Activated B cell treated with CpG ODN at 0.5 μM for 24 hours (primary cell): ENCODE data around the gene RNASE4. TPM values are rescaled to one million over a fixed set of nuclear protein-coding genes. Genes with fewer than 3 reads are reported as not detected.

ENCODE experiments used
- ATAC-seq: fragments of 200-7000 bp; cut with Tn5 transposase; one replicate; pipeline ENCODE4 v1.10.0; 2021; ENCODE audit warnings: low read depth, mild to moderate bottlenecking, moderate library complexity
- CTCF ChIA-PET: fragments of 350-600 bp; sonication (Branson Sonifier 250); formaldehyde crosslinking; loops from one replicate; lab custom pipeline; 2021; ENCODE audit warnings: antibody characterized with exemption; lab: Charles Lee
- POLR2A ChIA-PET: fragments of 350-600 bp; sonication (Branson Sonifier 250); formaldehyde crosslinking; loops from one replicate; lab custom pipeline; 2021; ENCODE audit warnings: antibody characterized with exemption; lab: Charles Lee
- DNase-seq: peaks from one replicate; pipeline ENCODE4 v3.0.0; 2022
- H3K27ac Mint-ChIP-seq: one replicate; pipeline ENCODE4 v1.8.0; 2020; ENCODE audit warnings: mixed read lengths
- H3K27me3 Mint-ChIP-seq: one replicate; pipeline ENCODE4 v1.8.0; 2021; ENCODE audit warnings: mixed read lengths
- H3K36me3 Mint-ChIP-seq: one replicate; pipeline ENCODE4 v1.8.0; 2021; ENCODE audit warnings: low read depth, mixed read lengths
- H3K4me1 Mint-ChIP-seq: one replicate; pipeline ENCODE4 v1.8.0; 2021; ENCODE audit warnings: mixed read lengths
- H3K4me3 Mint-ChIP-seq: one replicate; pipeline ENCODE4 v1.8.0; 2020; ENCODE audit warnings: mild to moderate bottlenecking, mixed read lengths
- H3K9me3 Mint-ChIP-seq: one replicate; pipeline ENCODE4 v1.8.0; 2020; ENCODE audit warnings: mixed read lengths
- CTCF ChIP-seq: fragments of 200-600 bp; IDR thresholded peaks from one replicate; pipeline ENCODE4 v1.8.0; 2022; ENCODE audit warnings: antibody characterized with exemption, mild to moderate bottlenecking
- intact Hi-C: fragments of 100-400 bp; cut with micrococcal nuclease; formaldehyde crosslinking; loops from one replicate; pipeline ENCODE4 v1.15.1; 2024
- total RNA-seq: library from RNA; stranded (reverse); gene quantifications from 2 replicates; pipeline ENCODE4 v1.2.3, GENCODE V29; 2022

Gene RNASE4
- total RNA-seq, 1 donor from 2014 or later = 1.0 TPM

- H3K27me3 Mint-ChIP-seq = peaks cover 10% of the 10 kb centered on the region
- no peak for TF ChIP-seq CTCF
- intact Hi-C loops = no loop called here
- CTCF ChIA-PET = interaction anchor here (0.9 kb wide), 1 partner anchor 111 kb away, joined by 3 read pairs; no protein-coding TSS in a partner anchor
- DNase-seq (no peak), ATAC-seq (no peak)
- H3K9me3 Mint-ChIP-seq = peaks cover 1% of the 10 kb centered on the region
- H3K4me1 Mint-ChIP-seq = peaks cover 10% of the 10 kb centered on the region
- POLR2A ChIA-PET = interaction anchor here (0.6 kb wide), 1 partner anchor 34 kb away, joined by 3 read pairs; no protein-coding TSS in a partner anchor
- H3K36me3 Mint-ChIP-seq = no peaks in the 10 kb centered on the region
- no peak overlapping the region for H3K4me3 Mint-ChIP-seq
- H3K27ac Mint-ChIP-seq = no peak overlapping the region
Observed at GRCh38 chr14:20746566-20746965, 62.2 kb downstream of the RNASE4 start.

- H3K9me3 Mint-ChIP-seq = peaks cover 12% of the 10 kb centered on the region
- POLR2A ChIA-PET = interaction anchor here (1.1 kb wide), 1 partner anchor 32 kb away, joined by 4 read pairs; no protein-coding TSS in a partner anchor
- ATAC-seq = no peak
- no peak overlapping the region for H3K27ac Mint-ChIP-seq
- no peak for DNase-seq
- TF ChIP-seq CTCF = no peak
- no peaks in the 10 kb centered on the region for H3K4me1 Mint-ChIP-seq
- peaks cover 10% of the 10 kb centered on the region for H3K27me3 Mint-ChIP-seq
- intact Hi-C loops = no loop called here
- H3K4me3 Mint-ChIP-seq = no peak overlapping the region
- no peaks in the 10 kb centered on the region for H3K36me3 Mint-ChIP-seq
- CTCF ChIA-PET = no interaction called here
Observed at GRCh38 chr14:20748439-20748838, 64.1 kb downstream of the RNASE4 start.

GRCh38 chr14:20750194-20750593, 65.8 kb downstream of the RNASE4 start:
- CTCF ChIA-PET = no interaction called here
- no peak for ATAC-seq
- no peaks in the 10 kb centered on the region for H3K36me3 Mint-ChIP-seq
- H3K27ac Mint-ChIP-seq = no peak overlapping the region
- H3K4me3 Mint-ChIP-seq = no peak overlapping the region
- H3K9me3 Mint-ChIP-seq = peaks cover 12% of the 10 kb centered on the region
- no peak for TF ChIP-seq CTCF
- no peak for DNase-seq
- H3K4me1 Mint-ChIP-seq = no peaks in the 10 kb centered on the region
- POLR2A ChIA-PET = no interaction called here
- peaks cover 10% of the 10 kb centered on the region for H3K27me3 Mint-ChIP-seq
- intact Hi-C loops = no loop called here

Other genes starting within 250 kb of the RNASE4 start
- 0.42 and 0.53 TPM in 2 replicates for gene KLHL33, start 248.4 kb upstream of the RNASE4 start, total RNA-seq
- 98.3 and 112 TPM in 2 replicates for gene OSGEP, start 229.7 kb upstream of the RNASE4 start, total RNA-seq
- gene APEX1, start 229.3 kb upstream of the RNASE4 start, total RNA-seq = 215 and 231 TPM in 2 replicates
- 84.8 and 87.3 TPM in 2 replicates for gene PIP4P1, start 223.1 kb upstream of the RNASE4 start, total RNA-seq
- 87.2 and 88.0 TPM in 2 replicates for gene PNP, start 215.2 kb upstream of the RNASE4 start, total RNA-seq
- gene RNASE10, start 179.0 kb upstream of the RNASE4 start, total RNA-seq = 0.32 and 0.73 TPM in 2 replicates
- not detected in 2 replicates for gene RNASE9, start 123.5 kb upstream of the RNASE4 start, total RNA-seq
- not detected in 2 replicates for gene RNASE11, start 96.6 kb upstream of the RNASE4 start, total RNA-seq
- gene RNASE12, start 93.2 kb upstream of the RNASE4 start, total RNA-seq = not detected in 2 replicates
- gene OR6S1, start 42.9 kb upstream of the RNASE4 start, total RNA-seq = not detected in 2 replicates
- gene ANG, start 4.2 kb downstream of the RNASE4 start, total RNA-seq = 1.1 TPM in 1 of 2 replicates, not detected in the other
- gene EDDM3A, start 61.3 kb downstream of the RNASE4 start, total RNA-seq = not detected in 2 replicates
- not detected in 2 replicates for gene EDDM3B, start 83.8 kb downstream of the RNASE4 start, total RNA-seq
- 9.0 and 10.0 TPM in 2 replicates for gene RNASE6, start 96.7 kb downstream of the RNASE4 start, total RNA-seq
- gene RNASE1, start 118.3 kb downstream of the RNASE4 start, total RNA-seq = not detected in 2 replicates
- gene RNASE3, start 206.8 kb downstream of the RNASE4 start, total RNA-seq = not detected in 2 replicates